NCI-H2196 (cell line): ENCODE measurements around the gene NRXN3.
"Not testable (repeated sequence)": the region's sequence is repeated elsewhere in the genome, so short reads cannot be mapped to it uniquely, and the experiment has no call there.

Experiments
- DNase-seq: peaks from one replicate; lab custom pipeline; 2025; ENCODE audit not compliant: unreplicated experiment; lab: John Stamatoyannopoulos, UW

Gene NRXN3

GRCh38 chr14:78479127-78479780 is 309.1 kb downstream of the NRXN3 start:
- no peak for DNase-seq

- no peak for DNase-seq
These were observed 313.9 kb downstream of the NRXN3 start for GRCh38 chr14:78484028-78484427.

DNA sequence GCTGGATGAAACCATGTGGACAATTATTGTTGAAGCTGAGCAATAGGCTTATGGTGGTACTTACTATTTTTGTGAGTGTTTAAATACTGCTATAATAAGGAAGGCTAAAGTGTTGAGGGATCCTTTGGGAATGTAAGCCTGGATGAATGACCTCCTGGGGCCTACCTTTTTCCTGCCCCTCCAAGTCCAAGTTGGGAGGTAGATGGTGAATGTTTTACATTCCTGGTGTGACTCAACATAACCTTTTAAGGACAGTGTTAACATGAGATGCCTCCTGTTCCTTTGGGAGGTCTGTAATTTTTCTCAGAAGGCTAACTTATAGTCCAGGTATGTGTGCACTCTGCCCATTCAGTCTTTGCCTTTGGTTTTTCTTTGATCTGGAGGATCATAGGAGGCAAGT is 315.9 kb downstream of the NRXN3 start:
- DNase-seq, result no peak

DNA sequence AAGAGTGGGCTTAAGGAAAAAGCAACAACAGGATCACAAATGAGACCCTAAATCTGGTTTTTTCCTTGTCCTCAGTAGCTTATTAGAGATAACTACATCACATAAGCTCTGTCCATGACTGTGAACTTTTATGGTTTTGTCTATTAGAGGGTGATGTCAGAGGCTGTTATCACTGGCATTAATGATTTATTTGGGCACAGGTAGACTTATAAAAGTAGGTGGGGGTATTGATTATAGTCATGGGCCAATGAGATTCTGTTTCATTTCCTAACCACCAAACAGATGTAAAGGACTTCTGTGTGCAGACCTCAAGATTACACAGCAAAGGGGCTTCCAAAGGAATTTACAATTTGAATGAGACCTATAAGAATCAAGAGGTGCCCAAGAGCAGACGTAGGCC is 316.4 kb downstream of the NRXN3 start:
- DNase-seq, result no peak

GRCh38 chr14:78487573-78487972 is 317.4 kb downstream of the NRXN3 start:
- not testable (repeated sequence) for DNase-seq

- no peak for DNase-seq
These were observed 318.8 kb downstream of the NRXN3 start for GRCh38 chr14:78488938-78489337.

DNA sequence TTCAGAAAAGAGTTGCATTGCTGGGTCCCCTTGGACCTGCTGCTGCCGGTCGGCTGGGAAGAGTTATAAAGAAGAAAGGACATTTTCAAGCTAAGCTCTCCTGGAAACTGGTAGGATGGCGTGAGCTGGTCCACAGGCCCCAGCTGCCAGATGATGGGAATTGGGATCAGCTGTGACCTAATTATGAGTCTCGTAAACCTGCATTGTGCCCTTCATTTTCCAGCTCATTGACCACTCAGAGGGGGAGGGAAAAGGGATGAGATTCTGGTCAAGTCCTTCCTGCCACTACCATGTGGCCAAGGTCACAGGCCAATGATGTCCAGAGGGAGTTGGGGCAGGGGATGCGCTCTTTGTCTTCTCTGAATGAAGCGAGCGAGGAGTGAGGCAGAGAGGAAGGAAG is 320.9 kb downstream of the NRXN3 start:
- DNase-seq, result no peak

DNA sequence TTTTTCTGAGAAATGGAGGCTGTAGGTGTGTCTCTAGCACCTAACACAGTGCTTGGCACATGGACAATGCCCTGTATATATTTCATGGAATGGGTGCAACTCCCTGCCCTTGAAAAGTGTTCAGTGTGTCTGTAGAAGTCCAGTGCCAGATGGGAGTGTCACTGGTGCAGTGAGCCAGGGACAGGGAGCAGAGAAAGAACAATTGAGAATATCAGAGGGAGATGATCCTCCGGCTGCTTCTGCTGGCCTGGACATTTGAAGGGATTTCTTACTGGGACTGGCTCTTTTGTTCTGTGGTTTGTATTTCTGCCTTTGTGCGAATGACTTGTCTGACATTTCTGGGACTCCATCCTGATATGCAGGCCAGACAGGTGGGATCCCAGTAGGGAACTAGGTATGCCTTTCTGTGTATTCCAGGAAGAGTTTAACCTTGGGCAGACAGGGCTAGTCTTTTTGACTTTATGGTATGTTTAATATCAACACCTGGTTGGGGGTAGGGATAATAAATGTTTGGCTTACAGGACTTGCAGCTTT is 328.0 kb downstream of the NRXN3 start:
- no peak for DNase-seq

GRCh38 chr14:78501909-78502308 is 331.7 kb downstream of the NRXN3 start:
- no peak for DNase-seq

DNA sequence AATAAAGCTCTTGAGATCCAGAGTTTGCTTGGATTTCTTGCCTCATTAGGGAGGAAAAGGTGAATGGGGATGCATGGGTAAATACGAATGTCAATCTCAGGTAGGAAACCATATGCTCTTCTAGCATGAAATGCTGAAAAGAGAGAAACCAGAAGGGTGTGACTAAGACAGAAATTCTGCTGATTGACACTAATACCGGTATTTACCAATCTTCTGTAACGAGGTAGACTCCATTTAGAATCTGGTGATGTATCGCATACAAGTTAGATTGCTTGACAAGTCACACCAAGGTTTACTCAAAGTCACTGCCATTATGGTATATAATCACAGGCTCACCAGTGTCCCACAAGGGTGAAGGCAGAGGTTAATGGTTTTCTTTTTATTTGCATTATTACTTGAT is 337.9 kb downstream of the NRXN3 start:
- DNase-seq, result no peak

GRCh38 chr14:78509516-78509915 is 339.3 kb downstream of the NRXN3 start:
- DNase-seq, result peak; percentile 65

DNA sequence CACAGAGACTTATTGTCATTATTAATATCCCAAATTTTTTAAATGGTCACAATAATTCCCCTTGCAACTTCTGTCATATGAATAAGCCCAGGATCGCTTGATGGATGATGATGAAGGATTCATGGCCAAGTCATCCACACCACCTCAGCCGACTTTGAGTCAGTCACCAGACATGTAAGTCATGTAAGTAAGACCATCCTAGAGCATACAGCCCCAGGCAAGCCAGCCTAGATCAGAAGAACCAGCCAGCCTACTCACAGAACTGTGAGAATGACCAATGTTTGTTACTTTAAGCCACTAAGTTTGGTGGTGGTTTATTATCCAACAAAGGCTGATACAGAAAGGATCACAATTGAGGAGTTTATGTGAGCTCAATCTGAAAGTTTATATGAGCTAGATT is 341.8 kb downstream of the NRXN3 start:
- DNase-seq, result no peak

DNA sequence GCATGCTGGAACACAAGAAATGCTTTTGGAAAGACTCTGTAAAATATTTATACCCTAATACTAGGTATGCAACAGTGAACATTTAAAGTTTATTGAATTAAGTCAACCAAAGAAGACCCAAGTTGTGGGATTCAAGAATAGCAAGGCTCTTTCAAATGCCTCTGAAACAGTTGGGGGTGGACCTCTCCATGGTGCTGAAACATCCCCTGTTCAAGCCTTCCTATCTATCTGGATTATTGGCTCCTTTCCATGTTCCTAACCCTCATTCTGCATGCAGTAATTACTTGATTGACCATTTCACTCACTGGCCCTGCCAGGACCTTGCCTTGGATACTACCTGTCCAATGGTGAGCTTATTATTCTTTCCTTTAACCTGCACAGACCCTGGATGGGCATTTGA is 349.7 kb downstream of the NRXN3 start:
- no peak for DNase-seq

GRCh38 chr14:78524196-78524595 is 354.0 kb downstream of the NRXN3 start:
- no peak for DNase-seq

GRCh38 chr14:78524766-78525165 is 354.6 kb downstream of the NRXN3 start:
- DNase-seq, result no peak

DNA sequence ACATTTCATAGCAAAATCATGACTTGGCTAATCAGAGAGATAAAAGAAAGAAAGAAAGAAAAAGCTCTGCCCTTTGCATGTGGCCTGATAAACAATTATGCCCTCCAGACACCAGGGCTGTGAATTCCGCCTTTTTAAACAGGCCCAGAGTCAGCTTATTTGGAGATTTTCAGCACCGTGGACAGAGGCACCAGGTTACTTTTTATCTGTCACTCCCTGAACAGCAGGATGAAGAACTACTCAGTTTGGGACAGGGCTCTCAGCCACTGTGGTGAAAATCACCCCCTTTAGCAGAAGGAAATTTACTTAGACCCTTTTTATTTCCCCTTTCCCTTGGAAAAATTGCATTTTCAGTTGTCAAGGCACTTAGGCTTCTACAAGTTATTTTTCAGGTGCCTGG is 359.9 kb downstream of the NRXN3 start:
- DNase-seq, result no peak

DNA sequence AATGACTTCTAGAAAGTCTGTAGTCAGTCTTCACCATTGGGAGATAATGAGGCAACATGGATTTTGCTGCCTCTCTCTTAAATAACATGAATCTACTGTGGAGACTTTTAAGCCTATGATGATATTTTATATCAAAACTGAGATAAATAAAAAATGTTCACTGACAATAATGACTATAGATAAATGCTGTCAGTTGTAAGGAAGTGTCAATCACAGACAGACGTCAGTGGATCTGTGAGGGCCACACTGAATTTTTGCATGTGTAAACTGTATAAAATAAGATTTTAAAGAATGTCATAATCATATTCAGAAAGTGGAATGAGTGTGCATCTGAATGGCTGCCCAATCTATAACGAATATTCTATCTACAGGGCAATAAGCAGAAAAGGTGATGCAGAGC is 364.0 kb downstream of the NRXN3 start:
- no peak for DNase-seq

GRCh38 chr14:78535041-78535440 is 364.9 kb downstream of the NRXN3 start:
- no peak for DNase-seq

GRCh38 chr14:78541788-78542187 is 371.6 kb downstream of the NRXN3 start:
- DNase-seq, result not testable (repeated sequence)

- DNase-seq, result no peak
These were observed 373.3 kb downstream of the NRXN3 start for GRCh38 chr14:78543433-78543832.

DNA sequence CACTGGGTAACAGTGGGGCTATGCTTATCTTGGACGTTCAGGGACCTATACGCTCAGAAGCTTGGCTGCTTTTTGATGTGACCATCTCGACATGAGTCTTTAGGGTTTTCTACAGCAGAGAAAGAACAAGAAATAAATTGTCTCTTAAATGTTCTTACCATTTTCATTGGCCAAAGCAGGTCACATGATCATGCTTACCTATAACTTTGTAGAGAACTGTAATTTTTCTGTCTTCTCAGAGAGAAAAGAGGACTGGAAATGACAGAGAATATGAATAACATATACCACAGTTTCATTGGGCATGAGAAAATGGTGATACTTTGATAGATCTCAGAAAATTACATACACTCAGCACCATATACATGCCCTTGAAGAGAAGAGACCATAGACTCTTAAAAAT is 390.9 kb downstream of the NRXN3 start:
- no peak for DNase-seq

DNA sequence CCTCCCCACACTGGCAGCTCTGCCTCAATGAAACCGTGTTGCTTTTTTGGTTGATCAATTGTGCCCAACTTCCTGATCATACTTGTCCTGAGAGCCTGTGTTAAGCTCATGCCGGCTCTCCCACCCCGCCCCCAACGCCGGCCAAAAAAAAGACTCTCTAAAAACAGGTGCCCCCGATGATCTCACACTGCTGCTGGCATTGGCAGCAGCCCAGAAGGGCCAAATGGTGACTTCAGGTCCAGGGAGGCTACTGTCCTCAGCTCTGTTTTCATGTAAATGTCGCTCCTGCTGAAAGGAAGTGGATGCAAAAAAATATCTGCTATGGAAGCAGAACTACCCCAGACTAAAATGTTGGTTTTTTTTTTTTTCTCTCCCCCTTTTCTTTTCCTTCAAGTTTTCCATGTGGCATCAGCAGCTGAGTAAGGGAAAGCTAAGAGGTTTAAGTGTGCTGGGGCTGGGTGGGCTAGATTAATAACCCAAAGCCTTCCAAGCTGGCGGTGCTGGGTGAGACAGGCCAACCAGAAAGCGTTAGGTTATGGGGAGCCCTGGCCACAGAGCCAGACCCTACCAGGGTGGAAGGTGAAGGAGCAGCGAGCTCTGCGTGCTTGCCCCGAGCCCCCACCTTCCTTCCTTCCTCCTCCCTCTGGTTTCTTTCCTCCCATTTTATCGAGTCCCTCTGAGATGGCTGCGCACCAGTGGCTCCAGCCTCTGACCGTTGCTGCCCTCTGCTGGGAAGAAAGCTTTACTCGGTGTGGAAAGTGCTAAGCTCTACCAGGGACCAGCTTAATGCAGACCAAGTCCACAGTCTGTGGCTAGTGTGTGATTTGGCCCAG is 396.1 kb downstream of the NRXN3 start:
- peak; percentile 94 for DNase-seq

GRCh38 chr14:78566859-78567172 is 396.6 kb downstream of the NRXN3 start:
- no peak for DNase-seq
